ENCODE results near the gene GAGE13. TPM values are rescaled to one million over a fixed set of nuclear protein-coding genes. Genes with fewer than 3 reads are reported as not detected.
"Not testable (repeated sequence)": the region's sequence is repeated elsewhere in the genome, so short reads cannot be mapped to it uniquely, and the experiment has no call there.

Gene GAGE13
- total RNA-seq, 6 experiments from 2014 or later = not detected

DNA sequence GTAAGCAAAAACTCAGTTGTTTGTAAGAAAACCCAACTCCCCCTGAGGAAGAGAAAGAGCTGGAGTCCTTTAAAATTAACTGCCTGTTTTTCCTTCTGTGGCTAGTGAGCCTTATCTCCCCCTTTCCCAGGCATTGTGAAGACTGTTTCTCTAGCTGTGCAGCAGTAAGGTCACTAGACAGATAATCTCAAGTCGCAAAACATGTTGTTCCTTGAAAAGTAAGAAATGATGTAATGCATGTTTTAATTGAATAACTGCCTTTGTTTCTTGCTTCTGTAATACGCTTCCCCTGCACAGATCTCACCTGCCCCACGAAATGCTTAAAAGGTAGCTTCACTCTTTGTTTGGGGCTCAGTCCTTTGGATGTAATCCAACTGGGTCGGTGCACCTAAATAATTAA, 15.3 kb upstream of the GAGE13 start:
- Mint-ChIP-seq H3K9me3 (no peaks in the 10 kb centered on the region), H3K27ac (no peak overlapping the region), H3K27me3 (ENCODE audit: insufficient read depth) (peaks cover 5% of the 10 kb centered on the region; the same call in 1 of the 2 replicates)

GRCh38 chrX:49321737-49322136, 9.6 kb upstream of the GAGE13 start, which contains the start of gene GAGE12J:
Gene GAGE12J (plus strand): TSS chrX:49322037. CDS start chrX:49323194, 1,157 bp downstream.
- not testable (repeated sequence) for H3K4me1 Mint-ChIP-seq (ENCODE audit: low read depth); H3K27me3 Mint-ChIP-seq (ENCODE audit: insufficient read depth); H3K36me3 Mint-ChIP-seq (ENCODE audit: low read depth); H3K9me3 Mint-ChIP-seq; H3K4me3 Mint-ChIP-seq; DNase-seq; H3K27ac Mint-ChIP-seq

More for the DNA sequence above, 15.3 kb upstream of the GAGE13 start:
- no peaks in the 10 kb centered on the region for H3K4me1 Mint-ChIP-seq (ENCODE audit: low read depth)
- TF ChIP-seq CTCF (IDR thresholded peaks at IDR 0.05) = no peak
- no peak for DNase-seq
- no peak overlapping the region for H3K4me3 Mint-ChIP-seq
- no peaks in the 10 kb centered on the region for H3K36me3 Mint-ChIP-seq (ENCODE audit: low read depth)

DNA sequence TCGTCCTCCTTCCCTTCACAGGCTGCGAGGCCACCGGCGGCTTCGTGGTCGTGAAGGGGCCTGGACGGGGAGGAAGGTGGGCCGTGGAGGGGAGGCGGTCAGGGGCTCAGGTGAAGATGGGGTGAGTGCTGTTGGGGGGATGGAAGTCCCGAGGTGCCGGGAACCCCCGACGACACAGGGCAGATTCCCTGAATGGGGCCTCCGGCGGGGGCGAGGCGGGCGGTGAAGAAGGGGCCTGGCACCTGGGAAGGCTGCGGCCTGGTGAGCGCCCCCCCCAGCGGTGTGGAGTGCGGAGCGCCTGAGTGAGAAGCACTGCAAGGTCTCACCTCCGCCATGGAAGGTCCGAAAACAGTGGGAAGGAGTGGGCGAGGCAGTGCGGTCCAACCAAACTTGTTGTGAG, 9.1 kb upstream of the GAGE13 start:
- not testable (repeated sequence) for H3K9me3 Mint-ChIP-seq; DNase-seq; H3K27ac Mint-ChIP-seq; H3K36me3 Mint-ChIP-seq (ENCODE audit: low read depth); H3K4me3 Mint-ChIP-seq; H3K4me1 Mint-ChIP-seq (ENCODE audit: low read depth); H3K27me3 Mint-ChIP-seq (ENCODE audit: insufficient read depth)

- H3K27me3 Mint-ChIP-seq (ENCODE audit: insufficient read depth); H3K4me3 Mint-ChIP-seq: not testable (repeated sequence)
Measured at GRCh38 chrX:49323735-49324134, 7.6 kb upstream of the GAGE13 start.

GRCh38 chrX:49330421-49330820, 961 bp upstream of the GAGE13 start:
- H3K4me1 Mint-ChIP-seq (ENCODE audit: low read depth); H3K27me3 Mint-ChIP-seq (ENCODE audit: insufficient read depth); H3K9me3 Mint-ChIP-seq; H3K27ac Mint-ChIP-seq; H3K4me3 Mint-ChIP-seq; DNase-seq; H3K36me3 Mint-ChIP-seq (ENCODE audit: low read depth): not testable (repeated sequence)

More at GRCh38 chrX:49323735-49324134, 7.6 kb upstream of the GAGE13 start:
- H3K4me1 Mint-ChIP-seq (ENCODE audit: low read depth); H3K36me3 Mint-ChIP-seq (ENCODE audit: low read depth); H3K9me3 Mint-ChIP-seq; DNase-seq; H3K27ac Mint-ChIP-seq: not testable (repeated sequence)

DNA sequence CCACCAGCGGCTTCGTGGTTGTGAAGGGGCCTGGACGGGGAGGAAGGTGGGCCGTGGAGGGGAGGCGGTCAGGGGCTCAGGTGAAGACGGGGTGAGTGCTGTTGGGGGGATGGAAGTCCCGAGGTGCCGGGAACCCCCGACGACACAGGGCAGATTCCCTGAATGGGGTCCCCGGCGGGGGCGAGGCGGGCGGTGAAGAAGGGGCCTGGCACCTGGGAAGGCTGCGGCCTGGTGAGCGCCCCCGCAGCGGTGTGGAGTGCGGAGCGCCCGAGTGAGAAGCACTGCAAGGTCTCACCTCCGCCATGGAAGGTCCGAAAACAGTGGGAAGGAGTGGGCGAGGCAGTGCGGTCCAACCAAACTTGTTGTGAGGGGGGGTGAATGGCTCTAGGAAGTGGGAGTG, 459 bp downstream of the GAGE13 start:
- not testable (repeated sequence) for H3K36me3 Mint-ChIP-seq (ENCODE audit: low read depth); H3K27ac Mint-ChIP-seq; H3K4me1 Mint-ChIP-seq (ENCODE audit: low read depth); H3K9me3 Mint-ChIP-seq; H3K27me3 Mint-ChIP-seq (ENCODE audit: insufficient read depth); H3K4me3 Mint-ChIP-seq; DNase-seq

DNA sequence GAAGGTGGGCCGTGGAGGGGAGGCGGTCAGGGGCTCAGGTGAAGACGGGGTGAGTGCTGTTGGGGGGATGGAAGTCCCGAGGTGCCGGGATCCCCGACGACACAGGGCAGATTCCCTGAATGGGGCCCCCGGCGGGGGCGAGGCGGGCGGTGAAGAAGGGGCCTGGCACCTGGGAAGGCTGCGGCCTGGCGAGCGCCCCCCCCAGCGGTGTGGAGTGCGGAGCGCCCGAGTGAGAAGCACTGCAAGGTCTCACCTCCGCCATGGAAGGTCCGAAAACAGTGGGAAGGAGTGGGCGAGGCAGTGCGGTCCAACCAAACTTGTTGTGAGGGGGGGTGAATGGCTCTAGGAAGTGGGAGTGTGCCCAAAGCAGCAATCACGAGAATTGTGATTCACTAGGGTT, 10.1 kb downstream of the GAGE13 start:
- not testable (repeated sequence) for DNase-seq; H3K4me1 Mint-ChIP-seq (ENCODE audit: low read depth); H3K36me3 Mint-ChIP-seq (ENCODE audit: low read depth); H3K27ac Mint-ChIP-seq; H3K9me3 Mint-ChIP-seq; H3K4me3 Mint-ChIP-seq; H3K27me3 Mint-ChIP-seq (ENCODE audit: insufficient read depth)

- H3K27me3 Mint-ChIP-seq (ENCODE audit: insufficient read depth); H3K4me1 Mint-ChIP-seq (ENCODE audit: low read depth); H3K9me3 Mint-ChIP-seq; H3K27ac Mint-ChIP-seq; H3K4me3 Mint-ChIP-seq; H3K36me3 Mint-ChIP-seq (ENCODE audit: low read depth); DNase-seq: not testable (repeated sequence)
Measured at GRCh38 chrX:49344496-49345175, 13.3 kb downstream of the GAGE13 start.

DNA sequence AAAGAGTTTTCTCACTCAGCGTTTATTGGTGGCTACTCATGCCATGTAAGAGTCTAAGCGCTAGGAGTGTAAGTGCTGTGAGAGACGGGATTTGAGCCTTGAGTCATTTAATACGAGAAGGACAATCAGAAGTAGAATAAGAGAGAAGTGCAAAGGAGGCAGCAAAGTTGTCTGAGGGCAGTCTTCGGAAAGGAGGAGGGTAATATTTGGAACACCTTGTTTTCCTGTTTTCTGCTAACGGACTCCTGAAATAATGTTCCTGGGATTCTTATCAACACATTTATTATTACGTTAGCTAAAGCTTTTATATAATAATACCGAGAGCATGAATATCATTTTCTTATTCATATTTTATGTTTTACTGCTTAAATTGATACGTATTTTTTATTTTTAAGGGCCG, 14.0 kb downstream of the GAGE13 start:
- not testable (repeated sequence) for H3K4me1 Mint-ChIP-seq (ENCODE audit: low read depth); H3K9me3 Mint-ChIP-seq; H3K27me3 Mint-ChIP-seq (ENCODE audit: insufficient read depth); H3K4me3 Mint-ChIP-seq; H3K27ac Mint-ChIP-seq; DNase-seq; H3K36me3 Mint-ChIP-seq (ENCODE audit: low read depth)

DNA sequence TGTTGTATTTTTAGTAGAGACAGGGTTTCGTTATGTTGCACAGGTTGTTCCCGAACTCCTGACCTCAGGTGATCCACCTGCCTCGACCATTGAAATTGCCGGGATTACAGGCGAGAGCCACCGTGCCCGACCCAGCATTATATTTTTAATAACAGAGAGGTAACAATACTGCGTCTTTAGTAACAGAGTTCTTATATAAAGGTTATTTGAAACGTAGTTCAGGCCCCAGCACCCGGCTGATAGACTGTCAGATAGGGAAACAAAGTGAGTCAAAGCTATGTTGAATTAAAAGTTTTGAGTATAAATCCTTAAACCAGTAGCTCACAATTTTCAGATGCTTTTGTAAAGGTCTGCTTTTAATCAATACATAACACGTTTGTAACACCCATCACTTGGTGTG, 14.8 kb downstream of the GAGE13 start:
- not testable (repeated sequence) for H3K27ac Mint-ChIP-seq; H3K27me3 Mint-ChIP-seq (ENCODE audit: insufficient read depth); DNase-seq; H3K9me3 Mint-ChIP-seq; H3K4me1 Mint-ChIP-seq (ENCODE audit: low read depth); H3K4me3 Mint-ChIP-seq; H3K36me3 Mint-ChIP-seq (ENCODE audit: low read depth)

Other genes starting within 250 kb of the GAGE13 start
- 10 to 100 TPM; 20.6 to 27.0 (median 23.7) TPM for gene GPKOW, start 207.8 kb upstream of the GAGE13 start, total RNA-seq (2021; fragmentation: NEBNext Ultra II Directional; extraction: Animal tissue kit (Norgen Biotek cat#: 25700))
- 1 to 10 TPM in 5 of 6 experiments, under 1 TPM in 1; 0.94 to 1.9 (median 1.1) TPM for gene MAGIX, start 168.8 kb upstream of the GAGE13 start, total RNA-seq (2021; fragmentation: NEBNext Ultra II Directional; extraction: Animal tissue kit (Norgen Biotek cat#: 25700))
- 100 to 1,000 TPM; 163 to 214 (median 178) TPM for gene PLP2, start 159.7 kb upstream of the GAGE13 start, total RNA-seq (2021; fragmentation: NEBNext Ultra II Directional; extraction: Animal tissue kit (Norgen Biotek cat#: 25700))
- gene PRICKLE3, start 145.2 kb upstream of the GAGE13 start, total RNA-seq (2021; fragmentation: NEBNext Ultra II Directional; extraction: Animal tissue kit (Norgen Biotek cat#: 25700)) = 10 to 100 TPM in 3 of 6 experiments, 1 to 10 TPM in 3; 8.0 to 10.7 (median 9.7) TPM
- under 1 TPM; 0.11 to 0.34 (median 0.24) TPM for gene SYP, start 131.4 kb upstream of the GAGE13 start, total RNA-seq (2021; fragmentation: NEBNext Ultra II Directional; extraction: Animal tissue kit (Norgen Biotek cat#: 25700))
- not detected for gene CACNA1F, start 98.2 kb upstream of the GAGE13 start, total RNA-seq (2021; fragmentation: NEBNext Ultra II Directional; extraction: Animal tissue kit (Norgen Biotek cat#: 25700))
- gene CCDC22, start 96.1 kb upstream of the GAGE13 start, total RNA-seq (2021; fragmentation: NEBNext Ultra II Directional; extraction: Animal tissue kit (Norgen Biotek cat#: 25700)) = 10 to 100 TPM; 12.9 to 16.3 (median 15.1) TPM
- gene FOXP3, start 66.9 kb upstream of the GAGE13 start, total RNA-seq (2021; fragmentation: NEBNext Ultra II Directional; extraction: Animal tissue kit (Norgen Biotek cat#: 25700)) = under 1 TPM in 3 of 6 experiments, not detected in 3; 0.09 to 0.16 (median 0.14) TPM
- 1 to 10 TPM; 2.4 to 4.5 (median 4.1) TPM for gene PPP1R3F, start 61.8 kb upstream of the GAGE13 start, total RNA-seq (2021; fragmentation: NEBNext Ultra II Directional; extraction: Animal tissue kit (Norgen Biotek cat#: 25700))
- gene GAGE10, start 27.9 kb upstream of the GAGE13 start, total RNA-seq (2021; fragmentation: NEBNext Ultra II Directional; extraction: Animal tissue kit (Norgen Biotek cat#: 25700)) = not detected
- gene GAGE12J, start 9.5 kb upstream of the GAGE13 start, total RNA-seq (2021; fragmentation: NEBNext Ultra II Directional; extraction: Animal tissue kit (Norgen Biotek cat#: 25700)) = not detected
- gene GAGE12C, start 200.6 kb downstream of the GAGE13 start, total RNA-seq (2021; fragmentation: NEBNext Ultra II Directional; extraction: Animal tissue kit (Norgen Biotek cat#: 25700)) = not detected
- gene GAGE12D, start 210.2 kb downstream of the GAGE13 start, total RNA-seq (2021; fragmentation: NEBNext Ultra II Directional; extraction: Animal tissue kit (Norgen Biotek cat#: 25700)) = not detected
- gene GAGE12E, start 219.7 kb downstream of the GAGE13 start, total RNA-seq (2021; fragmentation: NEBNext Ultra II Directional; extraction: Animal tissue kit (Norgen Biotek cat#: 25700)) = not detected
- gene GAGE12F, start 229.3 kb downstream of the GAGE13 start, total RNA-seq (2021; fragmentation: NEBNext Ultra II Directional; extraction: Animal tissue kit (Norgen Biotek cat#: 25700)) = not detected
- not detected for gene GAGE12G, start 238.8 kb downstream of the GAGE13 start, total RNA-seq (2021; fragmentation: NEBNext Ultra II Directional; extraction: Animal tissue kit (Norgen Biotek cat#: 25700))
- not detected for gene GAGE12H, start 248.4 kb downstream of the GAGE13 start, total RNA-seq (2021; fragmentation: NEBNext Ultra II Directional; extraction: Animal tissue kit (Norgen Biotek cat#: 25700))

Data from HFFc6 (cell line).